ENCODE results near the gene APOBEC3C. TPM values are rescaled to one million over a fixed set of nuclear protein-coding genes. Genes with fewer than 3 reads are reported as not detected.

The APOBEC3C gene
- total and polyA plus RNA-seq, 2 of the 4 experiments (the other 2 are of a cell fraction): 6.6 to 32.0 TPM

- H3K23ac ChIP-seq (ENCODE audit: low read depth, low read length): no peak overlapping the region
- no peak overlapping the region for H3K27ac ChIP-seq (ENCODE audit: insufficient read depth, low read length)
- no peak overlapping the region for H2BK120ac ChIP-seq (ENCODE audit: low read depth, low read length)
- BruUV-seq (replicated peaks): no TSS peak
- intact Hi-C loops (cut with micrococcal nuclease) (no loop called here), in situ Hi-C loops (cut with MboI; ENCODE audit: low sequenced_read_pairs) (no loop called here), dilution Hi-C loops (cut with HindIII; ENCODE audit: low sequenced_read_pairs, unreplicated experiment) (no loop called here)
- H3K4ac ChIP-seq (ENCODE audit: low read depth, low read length): no peak overlapping the region
- H3K9me3 ChIP-seq (ENCODE audit: control insufficient read depth, insufficient read depth, low read length): no peaks in the 10 kb centered on the region
- no peaks in the 10 kb centered on the region for H3K4me1 ChIP-seq (ENCODE audit: control insufficient read depth, insufficient read depth, low read length)
- H4K20me1 ChIP-seq (ENCODE audit: insufficient read depth, low read length): no peaks in the 10 kb centered on the region; the same call in 1 of the 2 replicates
- peaks cover 63% of the 10 kb centered on the region for H3K27me3 ChIP-seq (ENCODE audit: control insufficient read depth, insufficient read depth, low read length)
- H4K5ac ChIP-seq (ENCODE audit: low read depth, low read length): no peak overlapping the region
- DNase-seq (no peak), ATAC-seq (ENCODE audit: low read depth) (no peak)
- no peak overlapping the region for H4K8ac ChIP-seq (ENCODE audit: low read depth in 2 of 2, low read length in 2 of 2)
- WGBS, 2 experiments (ENCODE audit: extremely low coverage in 2 of 2, insufficient read length in 1 of 2): 60% methylated on average over 3 of the region's 15 CpGs; no CpG with 5 or more reads in 1 of the 2 experiments
- no peak overlapping the region for H4K91ac ChIP-seq (ENCODE audit: insufficient read depth, low read depth, low read length)
- no peak overlapping the region for H3K4me3 ChIP-seq (ENCODE audit: insufficient read depth, low read depth, low read length)
- H3K79me1 ChIP-seq (ENCODE audit: low read depth in 1 of 2, low read length in 2 of 2): no peaks in the 10 kb centered on the region
- H3K18ac ChIP-seq (ENCODE audit: low read depth, low read length): no peak overlapping the region
- H2AK9ac ChIP-seq (replicated peaks; ENCODE audit: low read depth, low read length, poor library complexity): no peak overlapping the region
- ChIA-PET POLR2A (ENCODE audit: unreplicated experiment) (no interaction called here), CTCF (no interaction called here)
- no peak overlapping the region for H3K9ac ChIP-seq (ENCODE audit: low read depth, low read length)
- H2BK5ac ChIP-seq (ENCODE audit: low read depth, low read length, poor library complexity, severe bottlenecking): no peak overlapping the region
- no peak overlapping the region for H2BK20ac ChIP-seq (ENCODE audit: low read depth, low read length)
- no peak overlapping the region for H3K56ac ChIP-seq (ENCODE audit: extremely low read depth, insufficient read depth, low read length)
- no peaks in the 10 kb centered on the region for H3K9me1 ChIP-seq (ENCODE audit: insufficient read depth, low read length)
- H3K36me3 ChIP-seq (ENCODE audit: control insufficient read depth, insufficient read depth, low read length): no peaks in the 10 kb centered on the region
- H3K14ac ChIP-seq (replicated peaks; ENCODE audit: low read depth, low read length): no peak overlapping the region
- TF ChIP-seq NFE2L2 (IDR thresholded peaks at IDR 0.05; ENCODE audit: low read depth, low read length): no peak
- no peak overlapping the region for H3K4me2 ChIP-seq (ENCODE audit: low read depth, low read length)
- no peak overlapping the region for H2AFZ ChIP-seq (replicated peaks; ENCODE audit: low read length, poor library complexity)
- no peak overlapping the region for H2AK5ac ChIP-seq (ENCODE audit: low read depth, low read length)
- no peak overlapping the region for H2BK15ac ChIP-seq (ENCODE audit: low read depth, low read length)
Observed at GRCh38 chr22:38967451-38968450, 46.3 kb upstream of the APOBEC3C start.
